ENCODE results near the gene C5orf63. TPM values are rescaled to one million over a fixed set of nuclear protein-coding genes. Genes with fewer than 3 reads are reported as not detected.

Gene C5orf63
- total and polyA plus RNA-seq, 2 of the 13 experiments (the other 11 are each of a cell fraction or from before 2014, with no cell fraction given), result 7.9 to 8.8 TPM

DNA sequence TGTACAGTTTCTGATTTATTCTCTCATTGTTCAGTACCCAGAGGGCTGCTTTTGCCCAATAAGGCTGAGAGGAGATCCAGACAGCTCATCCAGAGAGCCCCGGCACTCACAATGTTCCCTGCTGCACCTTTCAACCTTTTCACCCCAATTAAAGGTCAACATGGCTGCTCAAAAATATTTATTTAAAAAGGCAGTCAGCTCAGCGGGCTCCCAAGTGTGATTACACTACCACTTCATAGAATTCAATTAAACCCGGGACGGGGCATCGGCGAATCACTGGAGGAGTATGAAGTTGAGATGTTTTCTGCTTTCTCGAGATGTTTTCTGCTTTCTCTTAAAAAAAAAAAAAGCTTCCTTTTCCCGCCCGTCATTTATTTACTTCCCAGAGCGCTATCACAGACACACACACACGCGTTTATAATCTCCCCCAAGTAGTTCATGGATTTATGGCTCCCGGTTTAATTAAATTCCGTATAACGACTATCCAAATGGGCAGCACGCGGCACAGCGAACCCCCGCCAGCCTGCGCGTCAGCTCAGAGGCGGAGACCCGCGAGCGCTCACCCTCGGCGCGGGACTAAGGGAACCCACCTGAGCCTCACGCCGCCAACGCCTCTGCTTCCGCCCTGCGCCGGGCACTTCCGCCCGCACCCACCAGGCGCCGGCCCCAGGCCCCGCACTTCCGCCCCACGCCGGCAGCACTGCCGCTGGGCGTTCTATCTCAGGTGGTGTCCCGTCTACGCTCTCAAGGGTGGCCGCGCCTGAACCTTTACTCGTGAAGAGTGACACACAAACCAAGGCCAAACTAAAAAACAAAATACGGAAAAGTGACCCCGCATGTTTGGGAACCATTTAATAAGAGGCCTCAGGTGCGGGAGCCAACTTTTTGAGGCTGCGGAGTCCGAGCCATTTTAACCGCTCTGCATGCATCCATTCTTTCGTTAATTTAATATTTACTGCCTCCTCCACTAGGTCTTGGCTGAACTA lies at the start of gene C5orf63 (continued):
- TF ChIP-seq, protein P1, sequence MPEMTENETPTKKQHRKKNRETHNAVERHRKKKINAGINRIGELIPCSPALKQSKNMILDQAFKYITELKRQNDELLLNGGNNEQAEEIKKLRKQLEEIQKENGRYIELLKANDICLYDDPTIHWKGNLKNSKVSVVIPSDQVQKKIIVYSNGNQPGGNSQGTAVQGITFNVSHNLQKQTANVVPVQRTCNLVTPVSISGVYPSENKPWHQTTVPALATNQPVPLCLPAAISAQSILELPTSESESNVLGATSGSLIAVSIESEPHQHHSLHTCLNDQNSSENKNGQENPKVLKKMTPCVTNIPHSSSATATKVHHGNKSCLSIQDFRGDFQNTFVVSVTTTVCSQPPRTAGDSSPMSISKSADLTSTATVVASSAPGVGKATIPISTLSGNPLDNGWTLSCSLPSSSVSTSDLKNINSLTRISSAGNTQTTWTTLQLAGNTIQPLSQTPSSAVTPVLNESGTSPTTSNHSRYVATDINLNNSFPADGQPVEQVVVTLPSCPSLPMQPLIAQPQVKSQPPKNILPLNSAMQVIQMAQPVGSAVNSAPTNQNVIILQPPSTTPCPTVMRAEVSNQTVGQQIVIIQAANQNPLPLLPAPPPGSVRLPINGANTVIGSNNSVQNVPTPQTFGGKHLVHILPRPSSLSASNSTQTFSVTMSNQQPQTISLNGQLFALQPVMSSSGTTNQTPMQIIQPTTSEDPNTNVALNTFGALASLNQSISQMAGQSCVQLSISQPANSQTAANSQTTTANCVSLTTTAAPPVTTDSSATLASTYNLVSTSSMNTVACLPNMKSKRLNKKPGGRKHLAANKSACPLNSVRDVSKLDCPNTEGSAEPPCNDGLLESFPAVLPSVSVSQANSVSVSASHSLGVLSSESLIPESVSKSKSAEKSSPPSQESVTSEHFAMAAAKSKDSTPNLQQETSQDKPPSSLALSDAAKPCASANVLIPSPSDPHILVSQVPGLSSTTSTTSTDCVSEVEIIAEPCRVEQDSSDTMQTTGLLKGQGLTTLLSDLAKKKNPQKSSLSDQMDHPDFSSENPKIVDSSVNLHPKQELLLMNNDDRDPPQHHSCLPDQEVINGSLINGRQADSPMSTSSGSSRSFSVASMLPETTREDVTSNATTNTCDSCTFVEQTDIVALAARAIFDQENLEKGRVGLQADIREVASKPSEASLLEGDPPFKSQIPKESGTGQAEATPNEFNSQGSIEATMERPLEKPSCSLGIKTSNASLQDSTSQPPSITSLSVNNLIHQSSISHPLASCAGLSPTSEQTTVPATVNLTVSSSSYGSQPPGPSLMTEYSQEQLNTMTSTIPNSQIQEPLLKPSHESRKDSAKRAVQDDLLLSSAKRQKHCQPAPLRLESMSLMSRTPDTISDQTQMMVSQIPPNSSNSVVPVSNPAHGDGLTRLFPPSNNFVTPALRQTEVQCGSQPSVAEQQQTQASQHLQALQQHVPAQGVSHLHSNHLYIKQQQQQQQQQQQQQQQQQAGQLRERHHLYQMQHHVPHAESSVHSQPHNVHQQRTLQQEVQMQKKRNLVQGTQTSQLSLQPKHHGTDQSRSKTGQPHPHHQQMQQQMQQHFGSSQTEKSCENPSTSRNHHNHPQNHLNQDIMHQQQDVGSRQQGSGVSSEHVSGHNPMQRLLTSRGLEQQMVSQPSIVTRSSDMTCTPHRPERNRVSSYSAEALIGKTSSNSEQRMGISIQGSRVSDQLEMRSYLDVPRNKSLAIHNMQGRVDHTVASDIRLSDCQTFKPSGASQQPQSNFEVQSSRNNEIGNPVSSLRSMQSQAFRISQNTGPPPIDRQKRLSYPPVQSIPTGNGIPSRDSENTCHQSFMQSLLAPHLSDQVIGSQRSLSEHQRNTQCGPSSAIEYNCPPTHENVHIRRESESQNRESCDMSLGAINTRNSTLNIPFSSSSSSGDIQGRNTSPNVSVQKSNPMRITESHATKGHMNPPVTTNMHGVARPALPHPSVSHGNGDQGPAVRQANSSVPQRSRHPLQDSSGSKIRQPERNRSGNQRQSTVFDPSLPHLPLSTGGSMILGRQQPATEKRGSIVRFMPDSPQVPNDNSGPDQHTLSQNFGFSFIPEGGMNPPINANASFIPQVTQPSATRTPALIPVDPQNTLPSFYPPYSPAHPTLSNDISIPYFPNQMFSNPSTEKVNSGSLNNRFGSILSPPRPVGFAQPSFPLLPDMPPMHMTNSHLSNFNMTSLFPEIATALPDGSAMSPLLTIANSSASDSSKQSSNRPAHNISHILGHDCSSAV (CRISPR knock-in tag; IDR thresholded peaks at IDR 0.05; ENCODE audit: borderline replicate concordance), result no peak
- TF ChIP-seq ZNF432 (CRISPR knock-in tag; IDR thresholded peaks at IDR 0.05; ENCODE audit: borderline replicate concordance) (no peak), CCDC6 (CRISPR knock-in tag; IDR thresholded peaks at IDR 0.05) (peak; percentile 39; the same call in 1 of the 2 replicates), SMARCC2 (IDR thresholded peaks at IDR 0.05) (no peak), ZNF30 (CRISPR knock-in tag; IDR thresholded peaks at IDR 0.05) (no peak), ARNTL (CRISPR knock-in tag; IDR thresholded peaks at IDR 0.05) (no peak; the same call in 1 of the 2 replicates), ZIK1 (CRISPR knock-in tag; IDR thresholded peaks at IDR 0.05; ENCODE audit: borderline replicate concordance, low read depth) (peak; percentile 65; the same call in 1 of the 2 replicates), BCL6 (CRISPR knock-in tag; IDR thresholded peaks at IDR 0.05) (0 out of 2 replicates have a peak, but pooled peaks have one; percentile 30), ISX (CRISPR knock-in tag; conservative IDR thresholded peaks at IDR 0.05) (0 out of 2 replicates have a peak, but pooled peaks have one; percentile 25), ZNF12 (CRISPR knock-in tag; IDR thresholded peaks at IDR 0.05) (peak; percentile 46; the same call in 1 of the 2 replicates), NFRKB (IDR thresholded peaks at IDR 0.05) (no peak), ZZZ3 (CRISPR knock-in tag; IDR thresholded peaks at IDR 0.05; ENCODE audit: borderline replicate concordance) (peak; percentile 50; the same call in 1 of the 2 replicates), SMYD3 (CRISPR knock-in tag; IDR thresholded peaks at IDR 0.05) (no peak; the same call in 1 of the 2 replicates)
- TF ChIP-seq, protein P2, sequence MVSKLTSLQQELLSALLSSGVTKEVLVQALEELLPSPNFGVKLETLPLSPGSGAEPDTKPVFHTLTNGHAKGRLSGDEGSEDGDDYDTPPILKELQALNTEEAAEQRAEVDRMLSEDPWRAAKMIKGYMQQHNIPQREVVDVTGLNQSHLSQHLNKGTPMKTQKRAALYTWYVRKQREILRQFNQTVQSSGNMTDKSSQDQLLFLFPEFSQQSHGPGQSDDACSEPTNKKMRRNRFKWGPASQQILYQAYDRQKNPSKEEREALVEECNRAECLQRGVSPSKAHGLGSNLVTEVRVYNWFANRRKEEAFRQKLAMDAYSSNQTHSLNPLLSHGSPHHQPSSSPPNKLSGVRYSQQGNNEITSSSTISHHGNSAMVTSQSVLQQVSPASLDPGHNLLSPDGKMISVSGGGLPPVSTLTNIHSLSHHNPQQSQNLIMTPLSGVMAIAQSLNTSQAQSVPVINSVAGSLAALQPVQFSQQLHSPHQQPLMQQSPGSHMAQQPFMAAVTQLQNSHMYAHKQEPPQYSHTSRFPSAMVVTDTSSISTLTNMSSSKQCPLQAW (CRISPR knock-in tag; IDR thresholded peaks at IDR 0.05), result 0 out of 2 replicates have a peak, but pooled peaks have one; percentile 34
- TF ChIP-seq, protein P3, sequence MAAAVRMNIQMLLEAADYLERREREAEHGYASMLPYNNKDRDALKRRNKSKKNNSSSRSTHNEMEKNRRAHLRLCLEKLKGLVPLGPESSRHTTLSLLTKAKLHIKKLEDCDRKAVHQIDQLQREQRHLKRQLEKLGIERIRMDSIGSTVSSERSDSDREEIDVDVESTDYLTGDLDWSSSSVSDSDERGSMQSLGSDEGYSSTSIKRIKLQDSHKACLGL (CRISPR knock-in tag; IDR thresholded peaks at IDR 0.05), result peak; percentile 69; the same call in 1 of the 2 replicates
- TF ChIP-seq, protein P4, sequence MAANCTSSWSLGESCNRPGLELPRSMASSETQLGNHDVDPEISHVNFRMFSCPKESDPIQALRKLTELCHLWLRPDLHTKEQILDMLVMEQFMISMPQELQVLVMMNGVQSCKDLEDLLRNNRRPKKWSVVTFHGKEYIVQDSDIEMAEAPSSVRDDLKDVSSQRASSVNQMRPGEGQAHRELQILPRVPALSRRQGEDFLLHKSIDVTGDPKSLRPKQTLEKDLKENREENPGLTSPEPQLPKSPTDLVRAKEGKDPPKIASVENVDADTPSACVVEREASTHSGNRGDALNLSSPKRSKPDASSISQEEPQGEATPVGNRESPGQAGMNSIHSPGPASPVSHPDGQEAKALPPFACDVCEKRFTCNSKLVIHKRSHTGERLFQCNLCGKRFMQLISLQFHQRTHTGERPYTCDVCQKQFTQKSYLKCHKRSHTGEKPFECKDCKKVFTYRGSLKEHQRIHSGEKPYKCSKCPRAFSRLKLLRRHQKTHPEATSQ (CRISPR knock-in tag; IDR thresholded peaks at IDR 0.05; ENCODE audit: borderline replicate concordance), result peak; percentile 77; the same call in 1 of the 2 replicates
